Naive thymus-derived CD4-positive, alpha-beta T cell (primary cell): ENCODE data around the gene SMARCD1. TPM values are rescaled to one million over a fixed set of nuclear protein-coding genes. Genes with fewer than 3 reads are reported as not detected.
A peak's percentile ranks its signal among the peaks of the same experiment; 100 is the strongest.

ENCODE experiments used
- ATAC-seq: fragments of 150-1000 bp; cut with Tn5 transposase; 2 replicates; pipeline ENCODE4 v1.10.0; 2021; ENCODE audit warnings: mild to moderate bottlenecking, moderate library complexity
- CTCF ChIA-PET: fragments of 350-600 bp; sonication (Branson Sonifier 250); formaldehyde crosslinking; loops from one replicate; lab custom pipeline; 2021; ENCODE audit warnings: antibody characterized with exemption; lab: Charles Lee
- POLR2A ChIA-PET: fragments of 350-600 bp; sonication (Branson Sonifier 250); formaldehyde crosslinking; loops from one replicate; lab custom pipeline; 2021; ENCODE audit warnings: antibody characterized with exemption, inconsistent platforms; lab: Charles Lee
- DNase-seq, 9 donors: peaks; one replicate each; pipeline versions ENCODE4 v3.0.0 to v3.0.0-alpha.2; 2020 to 2022; ENCODE audit warnings: mixed read lengths in 1 of 9
- H3K27ac ChIP-seq: one replicate; pipeline ENCODE4 v1.7.0; 2013; ENCODE audit warnings: mild to moderate bottlenecking, low read depth, low read length, moderate library complexity
- H3K27me3 ChIP-seq, 2 donors: one replicate each; pipeline ENCODE4 v1.7.0; 2013; ENCODE audit warnings: low read length in 2 of 2, mild to moderate bottlenecking in 2 of 2, moderate library complexity in 2 of 2; ENCODE audit not compliant: control insufficient read depth in 2 of 2, insufficient read depth in 2 of 2
- H3K36me3 ChIP-seq, 3 experiments: 1 replicate in 2 of 3; 2 replicates in 1 of 3; pipeline ENCODE4 v1.7.0; 2013; ENCODE audit warnings: low read length in 3 of 3, mild to moderate bottlenecking in 3 of 3, moderate library complexity in 1 of 3; ENCODE audit not compliant: insufficient read depth in 3 of 3, control insufficient read depth in 2 of 3
- H3K4me1 ChIP-seq, 2 donors: one replicate each; pipeline ENCODE4 v1.7.0; 2013; ENCODE audit warnings: low read length in 2 of 2, mild to moderate bottlenecking in 2 of 2, moderate library complexity in 1 of 2; ENCODE audit not compliant: control insufficient read depth in 2 of 2, insufficient read depth in 2 of 2
- H3K4me3 ChIP-seq: 2 replicates; pipeline ENCODE4 v1.7.0; 2013; ENCODE audit warnings: mild to moderate bottlenecking, low read length
- H3K9me3 ChIP-seq, 3 experiments: 1 replicate in 2 of 3; 2 replicates in 1 of 3; pipeline ENCODE4 v1.7.0; 2013; ENCODE audit warnings: low read length in 3 of 3; ENCODE audit not compliant: control insufficient read depth in 2 of 3
- H3K27ac Mint-ChIP-seq, 9 donors: one replicate each; pipeline ENCODE4 v1.8.0; 2020 to 2022; ENCODE audit warnings: mixed read lengths in 9 of 9, mild to moderate bottlenecking in 8 of 9, moderate library complexity in 5 of 9, inconsistent platforms in 2 of 9
- H3K27me3 Mint-ChIP-seq, 5 donors: one replicate each; pipeline ENCODE4 v1.8.0; 2021 to 2022; ENCODE audit warnings: mixed read lengths in 5 of 5, mild to moderate bottlenecking in 1 of 5
- H3K36me3 Mint-ChIP-seq, 5 donors: one replicate each; pipeline ENCODE4 v1.8.0; 2020 to 2022; ENCODE audit warnings: mixed read lengths in 5 of 5, mild to moderate bottlenecking in 3 of 5, inconsistent platforms in 1 of 5
- H3K4me1 Mint-ChIP-seq, 7 donors: one replicate each; pipeline ENCODE4 v1.8.0; 2020 to 2022; ENCODE audit warnings: mixed read lengths in 7 of 7, mild to moderate bottlenecking in 3 of 7, inconsistent platforms in 1 of 7
- H3K4me3 Mint-ChIP-seq, 10 donors: one replicate each; pipeline ENCODE4 v1.8.0; 2020 to 2022; ENCODE audit warnings: mild to moderate bottlenecking in 10 of 10, mixed read lengths in 10 of 10, moderate library complexity in 6 of 10, inconsistent platforms in 2 of 10
- H3K9me3 Mint-ChIP-seq, 11 donors: one replicate each; pipeline ENCODE4 v1.8.0; 2020 to 2022; ENCODE audit warnings: mixed read lengths in 11 of 11, mild to moderate bottlenecking in 4 of 11, inconsistent platforms in 1 of 11, moderate library complexity in 1 of 11
- intact Hi-C, 2 donors: fragments of 100-400 bp; cut with micrococcal nuclease; formaldehyde crosslinking; loops; one replicate each; pipeline ENCODE4 v1.15.1; 2023
- polyA plus RNA-seq, 2 donors: library from polyadenylated mRNA; unstranded; fragments of 300-500 nt; fragmentation: Illumina TruSeq; gene quantifications; one replicate each; pipeline ENCODE4 v1.2.3, GENCODE V29; 2021
- total RNA-seq, 6 experiments: library from RNA in 5 of 6; stranded (reverse) in 5 of 6; gene quantifications; 1 replicate in 5 of 6; 2 replicates in 1 of 6; pipeline ENCODE4 v1.2.3 and lab custom pipeline; 2021 to 2026

The SMARCD1 gene
- total and polyA plus RNA-seq, 7 experiments from 2014 or later = 9.5 to 88.5 (median 67.2) TPM

GRCh38 chr12:50102131-50102531 lies 17.0 kb downstream of the SMARCD1 start:
- ChIA-PET POLR2A (interaction anchor here (2.3 kb wide), 1 partner anchor 9 kb away, joined by 11 read pairs; the partner anchor contains the start of gene COX14), CTCF (interaction anchor here (1.1 to 1.2 kb wide), 2 partner anchors 12 to 74 kb away, joined by 4 read pairs; no protein-coding TSS in a partner anchor)
- H3K27me3 Mint-ChIP-seq = no peaks in the 10 kb centered on the region
- DNase-seq = no peak
- peaks cover 0 to 3% of the 10 kb centered on the region in 2 donors for H3K27me3 ChIP-seq
- peaks cover 0 to 3% (median 0%) of the 10 kb centered on the region in 7 donors for H3K4me1 Mint-ChIP-seq
- no peak overlapping the region for H3K27ac ChIP-seq
- H3K36me3 Mint-ChIP-seq = peaks cover 0 to 19% (median 15%) of the 10 kb centered on the region in 5 donors
- H3K27ac Mint-ChIP-seq = peak overlapping the region in 1 of 9 donors; percentile 11
- no peaks in the 10 kb centered on the region for H3K4me1 ChIP-seq
- no peak overlapping the region for H3K4me3 ChIP-seq
- no peaks in the 10 kb centered on the region for H3K9me3 ChIP-seq
- H3K4me3 Mint-ChIP-seq = no peak overlapping the region
- intact Hi-C loops = no loop called here
- H3K9me3 Mint-ChIP-seq = no peaks in the 10 kb centered on the region
- ATAC-seq = no peak
- peaks cover 0 to 37% (median 14%) of the 10 kb centered on the region in 3 experiments for H3K36me3 ChIP-seq

GRCh38 chr12:50102646-50103309 lies 17.6 kb downstream of the SMARCD1 start:
- intact Hi-C loops = no loop called here
- peaks cover 0 to 16% (median 15%) of the 10 kb centered on the region in 5 donors for H3K36me3 Mint-ChIP-seq
- no peak overlapping the region for H3K4me3 Mint-ChIP-seq
- Histone ChIP-seq H3K4me1 (no peaks in the 10 kb centered on the region), H3K36me3 (peaks cover 0 to 30% (median 14%) of the 10 kb centered on the region in 3 experiments), H3K27me3 (peaks cover 0 to 3% of the 10 kb centered on the region in 2 donors), H3K4me3 (no peak overlapping the region), H3K27ac (no peak overlapping the region), H3K9me3 (no peaks in the 10 kb centered on the region)
- DNase-seq (no peak), ATAC-seq (peak; percentile 9)
- no peaks in the 10 kb centered on the region for H3K9me3 Mint-ChIP-seq
- peak overlapping the region in 2 of 9 donors; percentile 34 to 66 for H3K27ac Mint-ChIP-seq
- H3K27me3 Mint-ChIP-seq = no peaks in the 10 kb centered on the region
- peaks cover 0 to 3% (median 0%) of the 10 kb centered on the region in 7 donors for H3K4me1 Mint-ChIP-seq
- POLR2A ChIA-PET = interaction anchor here (2.3 kb wide), 1 partner anchor 9 kb away, joined by 11 read pairs; the partner anchor contains the start of gene COX14
- CTCF ChIA-PET = interaction anchor here (1.1 to 1.3 kb wide), 3 partner anchors 9 to 73 kb away, joined by 4 read pairs; partner anchors contain the start of gene COX14

GRCh38 chr12:50103351-50103750 lies 18.2 kb downstream of the SMARCD1 start:
- DNase-seq (no peak), ATAC-seq (no peak)
- ChIA-PET POLR2A (interaction anchor here (2.3 kb wide), 1 partner anchor 8 kb away, joined by 11 read pairs; the partner anchor contains the start of gene COX14), CTCF (interaction anchor here (1.1 to 1.3 kb wide), 2 partner anchors 8 to 73 kb away, joined by 4 read pairs; partner anchors contain the start of gene COX14)
- H3K4me3 ChIP-seq = no peak overlapping the region
- H3K9me3 Mint-ChIP-seq = no peaks in the 10 kb centered on the region
- no peaks in the 10 kb centered on the region for H3K4me1 ChIP-seq
- intact Hi-C loops = no loop called here
- H3K4me1 Mint-ChIP-seq = peaks cover 0 to 3% (median 0%) of the 10 kb centered on the region in 7 donors
- no peak overlapping the region for H3K27ac ChIP-seq
- no peaks in the 10 kb centered on the region for H3K9me3 ChIP-seq
- H3K36me3 Mint-ChIP-seq = peaks cover 0 to 12% (median 10%) of the 10 kb centered on the region in 5 donors
- H3K27me3 ChIP-seq = peaks cover 0 to 2% of the 10 kb centered on the region in 2 donors
- H3K4me3 Mint-ChIP-seq = no peak overlapping the region
- H3K27ac Mint-ChIP-seq = peak overlapping the region in 2 of 9 donors; percentile 34 to 66
- no peaks in the 10 kb centered on the region for H3K27me3 Mint-ChIP-seq
- H3K36me3 ChIP-seq = peaks cover 0 to 25% (median 8%) of the 10 kb centered on the region in 3 experiments

- H3K9me3 ChIP-seq = no peaks in the 10 kb centered on the region
- H3K27me3 ChIP-seq = no peaks in the 10 kb centered on the region
- intact Hi-C loops = no loop called here
- H3K36me3 ChIP-seq = peaks cover 0 to 20% (median 4%) of the 10 kb centered on the region in 3 experiments
- POLR2A ChIA-PET = interaction anchor here (0.5 to 2.3 kb wide), 2 partner anchors 8 to 19 kb away, joined by 3 to 11 read pairs; partner anchors contain the start of genes COX14 and SMARCD1
- DNase-seq (peak in 1 of 9 donors; percentile 37), ATAC-seq (peak; percentile 42)
- H3K36me3 Mint-ChIP-seq = peaks cover 0 to 11% (median 9%) of the 10 kb centered on the region in 5 donors
- no peak within 1 kb of the TSS for H3K4me3 ChIP-seq
- H3K4me1 Mint-ChIP-seq = peaks cover 0 to 3% (median 0%) of the 10 kb centered on the region in 7 donors
- CTCF ChIA-PET = interaction anchor here (1.1 to 1.3 kb wide), 2 partner anchors 8 to 72 kb away, joined by 4 read pairs; partner anchors contain the start of gene COX14
- no peaks in the 10 kb centered on the region for H3K9me3 Mint-ChIP-seq
- H3K4me1 ChIP-seq = no peaks in the 10 kb centered on the region
- H3K27ac ChIP-seq = no peak within 1 kb of the TSS
- H3K27ac Mint-ChIP-seq = peak within 1 kb of the TSS in 3 of 9 donors; percentile 34 to 66 (median 55)
- no peaks in the 10 kb centered on the region for H3K27me3 Mint-ChIP-seq
- H3K4me3 Mint-ChIP-seq = peak within 1 kb of the TSS in 1 of 10 donors; percentile 51
Observed at GRCh38 chr12:50103767-50104321, 18.7 kb downstream of the SMARCD1 start, which contains the start of gene GPD1. GPD1 (plus strand) TSS chr12:50104008; CDS start chr12:50104051, 43 bp downstream.

GRCh38 chr12:50104417-50105366 lies 19.6 kb downstream of the SMARCD1 start:
- intact Hi-C loops = no loop called here
- Histone ChIP-seq H3K36me3 (peaks cover 0 to 11% (median 0%) of the 10 kb centered on the region in 3 experiments), H3K9me3 (no peaks in the 10 kb centered on the region), H3K27ac (no peak overlapping the region), H3K27me3 (no peaks in the 10 kb centered on the region), H3K4me3 (no peak overlapping the region), H3K4me1 (no peaks in the 10 kb centered on the region)
- POLR2A ChIA-PET = interaction anchor here (0.5 kb wide), 1 partner anchor 20 kb away, joined by 3 read pairs; the partner anchor contains the start of gene SMARCD1
- H3K36me3 Mint-ChIP-seq = peaks cover 0 to 7% (median 5%) of the 10 kb centered on the region in 5 donors
- DNase-seq = no peak
- H3K4me1 Mint-ChIP-seq = peaks cover 0 to 3% (median 0%) of the 10 kb centered on the region in 7 donors
- CTCF ChIA-PET = interaction anchor here (0.6 kb wide), 1 partner anchor 31 kb away, joined by 4 read pairs; no protein-coding TSS in a partner anchor
- no peaks in the 10 kb centered on the region for H3K9me3 Mint-ChIP-seq
- no peak for ATAC-seq
- no peak overlapping the region for H3K4me3 Mint-ChIP-seq
- H3K27ac Mint-ChIP-seq = no peak overlapping the region
- H3K27me3 Mint-ChIP-seq = no peaks in the 10 kb centered on the region
